Peyer's patch (tissue), 4 donors: ENCODE measurements around the gene RET.

Source experiments
- POLR2A ChIP-seq, 2 donors: fragments of 450-650 bp; IDR thresholded peaks; one replicate each; pipeline ENCODE4 v1.5.1; 2017; ENCODE audit warnings: antibody characterized with exemption in 2 of 2, mild to moderate bottlenecking in 2 of 2, moderate library complexity in 2 of 2
- TF ChIP-seq, protein P1 (sequence below), 6 experiments: fragments of 450-650 bp in 4 of 6; fragments of 200-600 bp in 2 of 6; sonication (generic) in 1 of 6; IDR thresholded peaks; one replicate each; pipeline ENCODE4 v1.5.1; 2017 to 2019; ENCODE audit warnings: antibody characterized with exemption in 6 of 6, mild to moderate bottlenecking in 3 of 6, moderate library complexity in 1 of 6

DNA sequence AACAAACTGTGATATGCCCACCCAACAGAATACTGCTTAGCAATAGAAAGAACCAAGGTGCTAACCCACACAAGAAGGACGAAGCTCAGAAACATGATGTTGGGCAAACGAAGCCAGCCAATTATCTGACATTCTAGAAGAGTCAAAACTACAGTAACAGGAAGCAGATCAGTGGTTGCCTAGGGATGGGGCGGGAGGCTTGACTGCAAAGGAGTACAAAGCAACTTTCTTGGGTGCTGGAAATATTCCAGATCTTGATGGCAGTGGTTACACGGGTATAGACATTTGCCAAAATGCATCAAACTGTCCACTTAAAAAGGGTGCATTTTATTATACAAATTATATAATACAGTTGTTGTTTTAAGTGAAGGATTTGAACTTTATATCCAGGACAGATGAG, 41.1 kb upstream of the RET start:
- TF ChIP-seq, protein P1, sequence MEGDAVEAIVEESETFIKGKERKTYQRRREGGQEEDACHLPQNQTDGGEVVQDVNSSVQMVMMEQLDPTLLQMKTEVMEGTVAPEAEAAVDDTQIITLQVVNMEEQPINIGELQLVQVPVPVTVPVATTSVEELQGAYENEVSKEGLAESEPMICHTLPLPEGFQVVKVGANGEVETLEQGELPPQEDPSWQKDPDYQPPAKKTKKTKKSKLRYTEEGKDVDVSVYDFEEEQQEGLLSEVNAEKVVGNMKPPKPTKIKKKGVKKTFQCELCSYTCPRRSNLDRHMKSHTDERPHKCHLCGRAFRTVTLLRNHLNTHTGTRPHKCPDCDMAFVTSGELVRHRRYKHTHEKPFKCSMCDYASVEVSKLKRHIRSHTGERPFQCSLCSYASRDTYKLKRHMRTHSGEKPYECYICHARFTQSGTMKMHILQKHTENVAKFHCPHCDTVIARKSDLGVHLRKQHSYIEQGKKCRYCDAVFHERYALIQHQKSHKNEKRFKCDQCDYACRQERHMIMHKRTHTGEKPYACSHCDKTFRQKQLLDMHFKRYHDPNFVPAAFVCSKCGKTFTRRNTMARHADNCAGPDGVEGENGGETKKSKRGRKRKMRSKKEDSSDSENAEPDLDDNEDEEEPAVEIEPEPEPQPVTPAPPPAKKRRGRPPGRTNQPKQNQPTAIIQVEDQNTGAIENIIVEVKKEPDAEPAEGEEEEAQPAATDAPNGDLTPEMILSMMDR (IDR thresholded peaks at IDR 0.05): no peak
- TF ChIP-seq POLR2A (IDR thresholded peaks at IDR 0.05): no peak
